GM10266 (cell line): ENCODE results near the gene SYVN1.
"Not testable (repeated sequence)": the region's sequence is repeated elsewhere in the genome, so short reads cannot be mapped to it uniquely, and the experiment has no call there.

Source experiments
- DNase-seq: peaks from one replicate; pipeline ENCODE4 v3.0.0; 2012; ENCODE audit errors: extremely low spot score
- TF ChIP-seq, protein P1 (sequence below): IDR thresholded peaks from 2 replicates; pipeline ENCODE4 v1.5.1; 2012; ENCODE audit warnings: mild to moderate bottlenecking, low read depth; ENCODE audit not compliant: control insufficient read depth, insufficient read depth; ENCODE audit errors: missing control alignments

SYVN1 gene

DNA sequence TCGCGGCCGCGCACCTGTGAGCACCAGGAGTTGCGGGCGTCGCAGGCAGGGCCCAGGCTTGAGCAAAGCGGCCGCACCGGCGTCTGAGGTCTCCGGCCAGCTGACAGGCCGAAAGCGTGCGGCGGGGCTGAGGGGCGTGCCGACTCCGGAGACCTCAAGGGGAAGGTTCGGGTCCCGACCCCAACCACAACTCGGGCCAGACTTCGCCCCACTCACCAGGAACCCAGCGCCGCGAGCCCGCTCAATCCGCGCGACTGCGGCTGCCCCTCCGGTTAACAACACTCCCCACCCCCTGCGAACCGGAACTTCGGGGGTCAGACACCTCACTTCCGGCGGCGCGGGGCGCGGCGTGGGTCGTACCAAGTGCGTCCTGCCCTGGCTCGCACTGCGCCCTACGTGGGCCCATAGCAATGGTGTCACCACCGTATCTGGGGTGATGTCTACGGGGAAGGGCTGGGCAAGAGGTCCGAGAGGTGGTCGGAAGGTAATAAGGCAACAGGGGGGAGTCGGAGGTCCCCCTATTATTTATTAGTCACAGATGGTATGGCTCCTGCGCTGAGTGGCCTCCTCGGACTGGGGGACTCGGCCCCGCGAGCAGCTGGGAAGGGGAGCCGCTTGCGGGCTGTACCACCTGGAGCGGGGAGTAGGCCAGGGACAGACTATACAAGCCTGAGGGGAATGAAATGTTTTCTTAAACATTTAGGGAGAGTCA is at the start of gene SYVN1:
TSS of gene SYVN1 (minus strand) at position 280 of the 712 bp plus-strand sequence. CDS start 918 bp downstream, outside the sequence.
- TF ChIP-seq, protein P1, sequence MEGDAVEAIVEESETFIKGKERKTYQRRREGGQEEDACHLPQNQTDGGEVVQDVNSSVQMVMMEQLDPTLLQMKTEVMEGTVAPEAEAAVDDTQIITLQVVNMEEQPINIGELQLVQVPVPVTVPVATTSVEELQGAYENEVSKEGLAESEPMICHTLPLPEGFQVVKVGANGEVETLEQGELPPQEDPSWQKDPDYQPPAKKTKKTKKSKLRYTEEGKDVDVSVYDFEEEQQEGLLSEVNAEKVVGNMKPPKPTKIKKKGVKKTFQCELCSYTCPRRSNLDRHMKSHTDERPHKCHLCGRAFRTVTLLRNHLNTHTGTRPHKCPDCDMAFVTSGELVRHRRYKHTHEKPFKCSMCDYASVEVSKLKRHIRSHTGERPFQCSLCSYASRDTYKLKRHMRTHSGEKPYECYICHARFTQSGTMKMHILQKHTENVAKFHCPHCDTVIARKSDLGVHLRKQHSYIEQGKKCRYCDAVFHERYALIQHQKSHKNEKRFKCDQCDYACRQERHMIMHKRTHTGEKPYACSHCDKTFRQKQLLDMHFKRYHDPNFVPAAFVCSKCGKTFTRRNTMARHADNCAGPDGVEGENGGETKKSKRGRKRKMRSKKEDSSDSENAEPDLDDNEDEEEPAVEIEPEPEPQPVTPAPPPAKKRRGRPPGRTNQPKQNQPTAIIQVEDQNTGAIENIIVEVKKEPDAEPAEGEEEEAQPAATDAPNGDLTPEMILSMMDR = no peak
- peak; percentile 90 for DNase-seq

DNA sequence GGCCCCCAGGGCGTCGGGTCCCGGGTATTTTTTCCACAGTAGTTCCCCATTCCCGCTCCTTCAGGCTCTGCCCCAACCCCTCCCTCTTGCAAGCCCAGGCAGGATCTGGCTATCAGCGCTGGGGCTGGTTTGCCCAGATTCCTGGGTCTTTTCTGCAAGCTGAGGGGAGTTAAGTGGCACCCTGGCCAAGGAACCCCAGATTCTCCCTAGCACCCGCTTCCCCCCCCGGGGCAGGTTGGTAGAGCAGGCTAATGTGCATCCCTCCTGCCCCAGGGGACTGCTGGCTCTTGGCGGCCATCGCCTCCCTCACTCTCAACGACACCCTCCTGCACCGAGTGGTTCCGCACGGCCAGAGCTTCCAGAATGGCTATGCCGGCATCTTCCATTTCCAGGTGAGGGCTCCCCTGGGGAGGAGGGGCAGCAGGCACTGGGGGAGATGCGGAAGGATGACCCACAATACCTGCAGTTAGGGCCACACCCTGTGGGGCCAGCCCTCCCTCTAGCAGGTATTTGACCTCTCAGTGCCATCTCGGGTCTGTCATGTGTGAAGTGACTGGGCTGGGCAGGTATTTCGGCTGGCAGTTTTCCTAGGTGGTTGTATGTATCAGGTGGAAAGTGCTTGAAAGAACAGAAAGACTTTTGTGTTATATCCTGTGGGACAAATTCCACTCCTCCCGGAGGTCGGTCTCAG is 49.0 kb upstream of the SYVN1 start:
- TF ChIP-seq, protein P1 = no peak
- DNase-seq = no peak

DNA sequence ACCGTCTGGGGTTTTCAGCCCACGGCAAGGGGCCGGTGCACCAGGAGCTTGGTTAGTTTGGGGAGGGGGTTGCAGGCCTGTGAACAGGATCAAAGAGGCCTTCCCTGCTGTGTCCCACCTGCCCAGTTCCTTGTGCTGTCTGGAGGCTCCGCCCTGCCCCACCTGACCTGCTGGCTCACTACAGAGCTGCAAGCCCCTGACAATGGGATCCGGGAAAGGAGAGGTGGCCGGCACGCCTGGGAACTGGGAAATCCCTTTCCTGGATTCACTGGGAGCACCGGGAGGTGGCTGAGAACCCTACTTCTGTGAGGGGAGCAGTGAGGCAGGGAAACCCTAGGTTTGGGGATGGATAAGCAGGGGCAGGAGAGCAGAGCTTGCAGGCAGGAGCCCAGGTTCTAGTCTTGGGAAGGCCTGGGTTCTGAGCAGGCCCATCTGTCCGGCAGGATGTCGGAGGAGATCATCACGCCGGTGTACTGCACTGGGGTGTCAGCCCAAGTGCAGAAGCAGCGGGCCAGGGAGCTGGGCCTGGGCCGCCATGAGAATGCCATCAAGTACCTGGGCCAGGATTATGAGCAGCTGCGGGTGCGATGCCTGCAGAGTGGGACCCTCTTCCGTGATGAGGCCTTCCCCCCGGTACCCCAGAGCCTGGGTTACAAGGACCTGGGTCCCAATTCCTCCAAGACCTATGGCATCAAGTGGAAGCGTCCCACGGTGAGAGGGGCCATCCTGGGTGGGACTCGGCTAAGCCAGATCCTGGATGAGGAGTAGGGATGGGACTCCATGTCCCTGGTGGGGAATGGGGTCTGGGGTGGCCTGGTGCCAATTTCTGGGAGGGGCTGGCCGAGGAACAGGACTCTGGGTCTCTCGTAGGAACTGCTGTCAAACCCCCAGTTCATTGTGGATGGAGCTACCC is 48.2 kb upstream of the SYVN1 start:
- TF ChIP-seq, protein P1 = no peak
- DNase-seq = peak; percentile 52

DNA sequence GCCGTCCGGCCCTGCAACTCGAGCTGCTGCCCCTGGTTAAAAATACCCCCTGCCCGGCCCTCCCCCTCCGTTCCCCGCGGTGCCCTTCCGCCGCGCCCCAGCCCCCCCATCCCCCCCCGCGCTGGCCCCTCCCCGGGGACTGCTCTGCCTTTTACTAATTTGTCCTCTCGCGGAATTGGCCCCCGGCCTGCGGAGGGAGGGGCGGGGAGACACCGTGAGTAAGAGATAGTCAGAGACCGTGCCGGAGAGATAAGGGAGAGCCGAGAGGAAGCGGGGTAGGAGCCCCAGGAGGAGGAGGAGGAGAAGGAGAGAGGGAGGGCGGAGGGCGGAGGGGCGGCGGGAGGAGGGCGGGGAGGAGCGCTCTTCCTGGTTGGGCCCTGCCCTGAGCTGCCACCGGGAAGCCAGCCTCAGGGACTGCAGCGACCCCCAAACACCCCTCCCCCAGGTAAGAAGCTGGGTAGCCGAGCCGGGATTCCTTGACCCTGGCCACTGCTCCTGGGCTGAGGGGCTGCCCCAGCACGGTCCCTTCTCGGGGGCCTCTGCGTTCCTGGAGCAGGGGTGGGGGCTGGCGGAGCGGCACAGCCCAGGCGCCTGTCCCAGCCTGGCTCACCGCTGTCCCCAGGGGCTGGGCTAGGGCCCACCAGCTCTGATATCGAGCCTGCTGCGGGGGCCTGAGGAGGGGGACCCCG is 47.4 kb upstream of the SYVN1 start, which contains the start of gene CAPN1:
TSS of gene CAPN1 (plus strand) at position 360 of the 689 bp plus-strand sequence. CDS start 774 bp downstream, outside the sequence.
- TF ChIP-seq, protein P1 = no peak
- DNase-seq = peak; percentile 90

DNA sequence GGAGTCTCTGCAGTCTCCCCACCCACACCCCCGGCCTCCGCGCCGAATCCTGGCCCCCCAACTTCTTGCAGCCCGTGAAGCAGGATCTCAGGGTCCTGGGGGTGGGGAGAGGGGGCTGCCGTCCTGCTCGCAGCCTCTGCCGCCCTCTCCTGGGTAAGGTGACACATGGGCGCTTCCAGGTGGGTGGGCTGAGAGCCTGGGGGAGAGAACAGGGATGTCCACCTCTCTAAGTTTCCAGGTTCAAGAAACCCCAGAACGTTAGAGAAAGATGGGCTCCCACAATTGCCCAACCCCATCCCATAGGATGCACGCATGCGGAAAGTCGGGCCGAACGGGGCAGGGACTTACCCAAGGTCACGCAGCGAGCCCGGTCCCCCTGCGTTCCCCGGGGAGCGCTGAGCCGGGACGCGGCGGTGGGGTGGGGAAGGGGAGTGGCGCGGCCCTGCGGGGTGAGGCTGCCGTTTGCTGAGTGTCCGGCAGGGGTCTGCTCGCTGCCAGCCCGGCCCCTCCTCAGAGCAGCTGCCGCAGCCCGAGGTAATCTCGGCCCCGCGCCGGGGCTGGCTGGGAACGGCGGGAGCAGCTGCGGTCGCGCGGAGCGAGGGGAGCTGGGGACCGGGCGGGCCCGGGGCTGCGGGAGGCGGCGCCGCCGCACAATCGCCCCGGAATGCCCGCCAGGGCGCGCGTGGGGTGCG is 46.7 kb upstream of the SYVN1 start:
- TF ChIP-seq, protein P1 = peak; percentile 79

DNA sequence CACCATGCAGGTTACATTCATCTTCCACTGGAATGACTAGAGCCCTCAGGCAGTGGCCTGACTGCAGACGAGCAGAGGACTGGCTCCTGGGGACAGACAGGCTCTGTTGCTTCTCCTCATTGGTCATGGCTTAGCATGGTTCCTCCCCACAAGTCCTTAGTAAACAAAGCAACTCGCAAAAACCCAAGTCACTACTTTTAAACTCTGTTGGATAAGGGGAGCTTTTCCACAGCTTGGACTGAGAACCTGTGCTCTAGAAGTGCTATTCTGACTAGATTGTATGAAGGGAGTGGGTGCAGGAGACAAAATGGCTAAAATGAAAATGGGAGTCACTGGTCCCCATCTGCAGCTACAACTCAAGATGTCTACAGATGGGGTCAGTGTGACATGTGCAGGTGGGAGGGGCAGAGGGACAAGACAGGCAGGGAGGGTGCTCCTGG is 40.3 kb upstream of the SYVN1 start:
- not testable (repeated sequence) for DNase-seq

More for the DNA sequence above, 46.7 kb upstream of the SYVN1 start:
- DNase-seq = peak; percentile 81
